A673 (cell line): ENCODE measurements around the gene KLK14.
A peak's percentile ranks its signal among the peaks of the same experiment; 100 is the strongest.

Source experiments
- EZH2 ChIP-seq: fragments of 200-600 bp; sonication (generic); IDR thresholded peaks from 2 replicates; pipeline ENCODE4 v1.6.1; 2017; ENCODE audit warnings: borderline replicate concordance, low read depth, mild to moderate bottlenecking, mixed read lengths, antibody characterized with exemption, low read length; ENCODE audit not compliant: poor library complexity, severe bottlenecking
- TF ChIP-seq, protein P1 (sequence below): fragments of 300-800, 200-600 bp; sonication (generic); conservative IDR thresholded peaks from 2 replicates; pipeline ENCODE4 v1.5.1; 2017; ENCODE audit warnings: low read depth, mild to moderate bottlenecking, antibody characterized with exemption, low read length, moderate library complexity, mixed read lengths

DNA sequence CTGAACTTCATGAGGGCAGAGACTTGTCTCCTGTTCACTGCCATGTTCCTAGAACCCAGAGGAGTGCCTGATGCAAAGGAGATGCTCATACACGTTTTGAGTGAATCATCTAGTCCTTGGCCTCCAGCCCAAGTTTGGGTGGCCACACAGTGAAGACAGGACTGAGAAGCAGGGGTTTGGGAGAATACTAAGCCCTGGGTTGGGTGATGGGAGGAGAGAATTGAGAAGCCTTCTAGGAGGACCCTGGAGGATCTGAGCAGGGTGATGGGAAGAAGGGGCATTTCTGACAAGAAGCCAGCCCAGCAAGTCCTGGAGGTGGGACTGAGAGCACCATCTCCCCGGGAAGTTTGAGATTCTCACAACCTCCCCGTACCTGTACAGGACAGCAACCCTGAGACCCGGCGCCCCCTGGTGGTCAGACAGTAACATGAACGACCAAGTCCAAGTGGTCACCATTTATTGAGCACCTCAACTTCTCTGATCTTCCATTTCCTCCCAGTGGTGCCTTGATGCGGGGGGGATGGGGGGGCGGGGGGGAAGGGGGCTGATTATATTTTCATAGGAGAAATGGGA, 14.6 kb upstream of the KLK14 start:
- TF ChIP-seq, protein P1, sequence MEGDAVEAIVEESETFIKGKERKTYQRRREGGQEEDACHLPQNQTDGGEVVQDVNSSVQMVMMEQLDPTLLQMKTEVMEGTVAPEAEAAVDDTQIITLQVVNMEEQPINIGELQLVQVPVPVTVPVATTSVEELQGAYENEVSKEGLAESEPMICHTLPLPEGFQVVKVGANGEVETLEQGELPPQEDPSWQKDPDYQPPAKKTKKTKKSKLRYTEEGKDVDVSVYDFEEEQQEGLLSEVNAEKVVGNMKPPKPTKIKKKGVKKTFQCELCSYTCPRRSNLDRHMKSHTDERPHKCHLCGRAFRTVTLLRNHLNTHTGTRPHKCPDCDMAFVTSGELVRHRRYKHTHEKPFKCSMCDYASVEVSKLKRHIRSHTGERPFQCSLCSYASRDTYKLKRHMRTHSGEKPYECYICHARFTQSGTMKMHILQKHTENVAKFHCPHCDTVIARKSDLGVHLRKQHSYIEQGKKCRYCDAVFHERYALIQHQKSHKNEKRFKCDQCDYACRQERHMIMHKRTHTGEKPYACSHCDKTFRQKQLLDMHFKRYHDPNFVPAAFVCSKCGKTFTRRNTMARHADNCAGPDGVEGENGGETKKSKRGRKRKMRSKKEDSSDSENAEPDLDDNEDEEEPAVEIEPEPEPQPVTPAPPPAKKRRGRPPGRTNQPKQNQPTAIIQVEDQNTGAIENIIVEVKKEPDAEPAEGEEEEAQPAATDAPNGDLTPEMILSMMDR = peak; percentile 68
- TF ChIP-seq EZH2 = no peak
